Left renal cortex interstitium (tissue), 4 donors: ENCODE results near the gene ENTPD3. TPM values are rescaled to one million over a fixed set of nuclear protein-coding genes. Genes with fewer than 3 reads are reported as not detected.

Source experiments
- DNase-seq, 4 donors: peaks; one replicate each; pipeline ENCODE4 v3.0.0-alpha.2; 2013; ENCODE audit warnings: low read depth in 4 of 4, low spot score in 2 of 4, missing footprints in 1 of 4
- polyA plus RNA-seq, 4 donors: library from polyadenylated mRNA; unstranded; fragments of 120-200 nt; gene quantifications; one replicate each; pipeline ENCODE4 v1.2.1, GENCODE V29; 2013; ENCODE audit not compliant: insufficient read length in 4 of 4

Gene ENTPD3
- polyA plus RNA-seq, 4 donors, result 2.1 to 3.0 (median 2.4) TPM

- DNase-seq, result no peak
These were observed 17.7 kb downstream of the ENTPD3 start for GRCh38 chr3:40404591-40405198.

DNA sequence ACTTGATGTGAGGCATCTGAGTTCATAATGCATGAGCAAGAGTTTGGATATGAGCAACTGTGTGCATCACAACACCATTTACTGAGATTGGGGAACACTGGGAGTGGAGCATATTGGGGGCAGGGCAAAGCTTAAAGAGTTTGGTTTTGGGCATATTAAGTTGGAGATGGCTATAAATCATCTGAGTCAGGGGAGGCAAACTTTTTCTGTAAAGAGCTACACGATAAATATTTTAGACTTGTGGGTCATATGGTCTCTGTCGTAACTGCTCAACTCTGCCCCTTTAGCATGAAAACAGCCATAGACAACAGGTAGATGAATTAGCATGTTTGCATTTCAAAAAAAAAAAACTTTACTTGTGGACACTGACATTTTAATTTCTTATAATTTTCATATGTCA is 20.0 kb downstream of the ENTPD3 start:
- DNase-seq, result no peak

DNA sequence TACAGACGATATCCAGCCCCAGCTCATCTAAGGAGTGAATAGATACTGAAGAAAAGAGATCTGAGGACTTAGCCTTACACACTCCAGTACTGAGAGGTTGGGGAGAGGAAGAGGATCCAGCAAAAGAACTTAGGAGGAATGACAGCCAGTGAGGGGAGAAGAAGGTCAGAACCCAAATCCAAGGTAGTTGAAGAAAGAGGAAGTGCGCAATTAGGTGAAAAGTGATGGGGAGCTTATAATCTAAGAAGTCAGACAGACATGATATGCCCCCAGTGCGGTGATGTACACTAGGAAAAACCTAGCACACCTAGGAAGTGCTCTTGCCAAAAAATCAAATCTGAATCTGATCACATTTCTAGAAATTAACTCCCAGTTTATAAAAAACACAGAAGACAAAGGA is 20.6 kb downstream of the ENTPD3 start:
- DNase-seq, result no peak

- no peak for DNase-seq
These were observed 27.3 kb downstream of the ENTPD3 start for GRCh38 chr3:40414270-40414669.

GRCh38 chr3:40417845-40418543 is 31.0 kb downstream of the ENTPD3 start:
- DNase-seq, result no peak

GRCh38 chr3:40422861-40423260 is 35.9 kb downstream of the ENTPD3 start:
- DNase-seq, result no peak

DNA sequence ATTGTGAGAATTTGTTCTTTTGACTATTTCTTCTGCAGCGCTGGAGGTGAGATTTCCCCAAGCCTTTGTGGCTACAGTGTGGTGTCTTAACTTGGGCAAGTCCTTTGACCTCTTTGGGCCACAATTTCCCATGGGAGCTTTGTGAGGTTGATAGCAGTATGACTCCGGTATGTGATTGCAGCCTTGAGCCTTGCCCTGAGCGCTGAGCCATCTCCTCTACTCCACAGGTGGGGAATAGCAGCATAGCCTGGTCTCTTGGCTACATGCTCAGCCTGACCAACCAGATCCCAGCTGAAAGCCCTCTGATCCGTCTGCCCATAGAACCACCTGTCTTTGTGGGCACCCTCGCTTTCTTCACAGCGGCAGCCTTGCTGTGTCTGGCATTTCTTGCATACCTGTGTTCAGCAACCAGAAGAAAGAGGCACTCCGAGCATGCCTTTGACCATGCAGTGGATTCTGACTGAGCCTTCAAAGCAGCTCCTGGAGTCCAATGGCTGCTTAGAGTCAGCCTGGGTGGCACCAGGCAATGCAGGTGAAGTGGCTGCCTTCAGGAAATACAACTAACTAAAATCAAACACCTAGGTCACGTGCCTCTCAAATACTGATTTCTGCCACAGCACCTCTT is 40.2 kb downstream of the ENTPD3 start:
- no peak for DNase-seq

GRCh38 chr3:40432793-40433192 is 45.8 kb downstream of the ENTPD3 start:
- DNase-seq, result no peak

DNA sequence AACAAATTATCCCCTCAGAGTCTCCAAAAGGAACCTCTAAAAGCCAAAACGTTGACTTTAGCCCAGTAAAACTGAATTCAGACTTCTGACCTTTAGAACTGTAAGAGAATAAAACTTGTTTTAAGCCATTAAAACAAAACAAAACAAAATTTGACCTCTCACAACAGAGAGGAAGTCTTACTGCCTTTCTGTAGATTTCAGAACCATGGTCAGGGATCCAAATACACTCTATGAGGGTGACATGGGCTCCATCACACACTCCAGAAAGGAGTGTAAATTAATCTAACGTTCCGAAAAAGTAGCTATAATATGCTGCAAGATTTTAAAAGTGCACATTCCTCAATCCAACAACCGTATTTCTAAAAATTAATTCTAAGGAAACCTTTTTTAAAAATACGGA is 50.9 kb downstream of the ENTPD3 start:
- DNase-seq, result no peak

DNA sequence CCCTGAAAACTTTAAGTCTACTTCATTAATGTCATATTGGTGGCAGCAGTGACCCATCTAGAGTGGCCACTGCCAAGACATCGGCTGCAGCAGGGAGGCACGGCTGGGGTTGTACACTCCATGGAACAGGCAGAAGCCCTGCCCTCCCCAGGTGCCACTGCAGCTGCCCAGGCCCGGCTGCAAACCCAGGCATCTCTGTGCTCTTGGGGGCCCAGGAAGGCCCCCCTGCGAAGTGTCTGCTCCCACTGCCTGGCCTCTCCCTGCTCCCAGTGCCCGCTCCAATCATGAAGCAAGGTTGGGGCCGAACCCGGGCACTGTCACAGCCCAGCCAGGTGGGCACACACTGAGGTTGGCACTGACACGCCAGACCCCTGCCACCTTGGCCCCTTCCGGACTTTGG is 58.1 kb downstream of the ENTPD3 start:
- DNase-seq, result no peak

GRCh38 chr3:40445880-40446279 is 58.9 kb downstream of the ENTPD3 start:
- no peak for DNase-seq

- DNase-seq, result no peak
These were observed 63.5 kb downstream of the ENTPD3 start for GRCh38 chr3:40450438-40450837.

- DNase-seq, result no peak
These were observed 64.6 kb downstream of the ENTPD3 start for GRCh38 chr3:40451551-40451950.

GRCh38 chr3:40452057-40452456 is 65.1 kb downstream of the ENTPD3 start:
- no peak for DNase-seq

DNA sequence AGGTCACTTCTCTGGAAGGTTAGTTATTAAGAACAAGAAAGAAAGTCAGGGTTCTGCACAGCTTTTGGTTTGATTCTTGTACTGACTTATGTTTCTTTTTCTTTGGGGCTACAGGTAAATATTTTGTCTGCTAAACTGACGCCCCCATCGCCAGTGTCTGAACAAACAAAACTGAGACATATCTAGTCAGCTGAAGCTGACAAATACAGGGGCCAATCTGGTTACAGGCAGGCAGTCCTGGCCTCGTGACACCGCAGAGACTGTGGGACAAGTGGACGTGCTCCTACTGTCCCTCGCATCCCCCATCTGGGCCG is 65.5 kb downstream of the ENTPD3 start:
- no peak for DNase-seq

- peak; percentile 91 to 97 (median 92) for DNase-seq
These were observed 66.1 kb downstream of the ENTPD3 start for GRCh38 chr3:40452876-40453730.

GRCh38 chr3:40453933-40454332 is 66.9 kb downstream of the ENTPD3 start:
- no peak for DNase-seq

DNA sequence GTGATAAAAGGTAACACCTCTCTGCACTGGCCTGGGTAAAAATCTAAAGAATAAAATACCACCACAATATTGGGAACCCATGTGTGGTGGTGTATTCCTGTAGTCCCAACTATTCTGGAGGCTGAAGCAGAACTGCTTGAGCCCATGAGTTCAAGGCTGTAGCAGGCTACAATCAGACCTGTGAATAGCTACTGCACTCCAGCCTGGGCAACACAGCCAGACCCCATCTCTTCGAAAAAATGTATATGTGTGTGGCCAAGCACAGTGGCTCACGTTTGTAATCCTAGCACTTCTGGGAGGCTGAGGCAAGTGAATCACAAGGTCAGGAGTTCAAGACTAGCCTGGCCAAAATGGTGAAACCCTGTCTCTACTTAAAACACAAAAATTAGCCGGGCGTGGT is 68.3 kb downstream of the ENTPD3 start:
- DNase-seq, result no peak

- no peak for DNase-seq
These were observed 69.4 kb downstream of the ENTPD3 start for GRCh38 chr3:40456279-40456939.

GRCh38 chr3:40456940-40457823 is 70.2 kb downstream of the ENTPD3 start, which contains the start of gene RPL14:
RPL14 (plus strand) TSS chr3:40457339; CDS start chr3:40457472, 133 bp downstream.
- peak; percentile 86 to 90 (median 90) for DNase-seq
